Body of pancreas (tissue), 4 donors: ENCODE measurements around the gene BRSK1. TPM values are rescaled to one million over a fixed set of nuclear protein-coding genes. Genes with fewer than 3 reads are reported as not detected.

Experiments
- ATAC-seq: fragments of 150-250 bp; one replicate; pipeline ENCODE4 v1.9.1; 2016
- DNase-seq, 4 donors: peaks; one replicate each; pipeline ENCODE4 v3.0.0-alpha.2; 2019
- H3K27ac ChIP-seq, 4 donors: fragments of 200-600 bp; sonication (generic); 1 replicate in 3 of 4; 2 replicates in 1 of 4; pipeline versions ENCODE4 v1.5.1 to v1.6.1; 2016 to 2019; ENCODE audit warnings: mild to moderate bottlenecking in 1 of 4, mixed read lengths in 1 of 4, moderate library complexity in 1 of 4
- H3K27me3 ChIP-seq, 2 donors: fragments of 200-600 bp; sonication (generic); one replicate each; pipeline ENCODE4 v1.6.0; 2016; ENCODE audit warnings: mild to moderate bottlenecking in 1 of 2
- H3K36me3 ChIP-seq, 2 donors: fragments of 200-600 bp; sonication (generic); replicated peaks in 1 of 2; 2 replicates each; pipeline ENCODE4 v1.5.1; 2016; ENCODE audit warnings: low read depth in 2 of 2; ENCODE audit not compliant: insufficient read depth in 1 of 2
- H3K4me1 ChIP-seq: fragments of 200-600 bp; sonication (generic); one replicate; pipeline ENCODE4 v1.6.0; 2016
- H3K4me3 ChIP-seq, 2 donors: fragments of 200-600 bp; sonication (generic); 1 replicate in 1 of 2; 2 replicates in 1 of 2; pipeline ENCODE4 v1.5.1; 2016 to 2019
- H3K9me3 ChIP-seq, 3 donors: fragments of 200-600 bp; sonication (generic); 1 replicate in 2 of 3; 2 replicates in 1 of 3; pipeline ENCODE4 v1.5.1; 2016
- CTCF ChIP-seq, 7 experiments: fragments of 450-650 bp in 4 of 7; fragments of 200-600 bp in 3 of 7; sonication (generic) in 3 of 7; IDR thresholded peaks; one replicate each; pipeline ENCODE4 v1.5.1; 2016 to 2019; ENCODE audit warnings: antibody characterized with exemption in 7 of 7
- POLR2A ChIP-seq, 3 donors: fragments of 450-650 bp; IDR thresholded peaks; one replicate each; pipeline ENCODE4 v1.6.1; 2016; ENCODE audit warnings: antibody characterized with exemption in 3 of 3, mild to moderate bottlenecking in 2 of 3
- WGBS, 2 donors: methylation state at CpG; one replicate each; pipeline ENCODE4 v1.1.5; 2017; 5-methylcytosine and 5-hydroxymethylcytosine counted together
- intact Hi-C: fragments of 100-400 bp; cut with DNase I; formaldehyde crosslinking; loops from one replicate; pipeline ENCODE4 v1.15.1; 2023
- microRNA-seq, 2 donors: library from miRNA; unstranded; fragments of <30 nt; microRNA quantifications; one replicate each; pipeline ENCODE4, GENCODE V29; 2016; ENCODE audit warnings: borderline number of aligned reads in 2 of 2, borderline replicate concordance in 2 of 2
- small RNA-seq: library from RNA; depleted of rRNA; stranded (forward); fragments of <200 nt; gene quantifications from one replicate; pipeline ENCODE3, GENCODE V24; 2016
- total RNA-seq, 2 donors: library from RNA; depleted of rRNA; stranded (reverse); fragments of >200 nt; gene quantifications; one replicate each; pipeline ENCODE4 v1.1.0, GENCODE V29; 2016

Gene BRSK1
- total RNA-seq, 2 donors from 2014 or later = 0.66 to 1.0 TPM

GRCh38 chr19:55358493-55358892, 74.7 kb downstream of the BRSK1 start:
- 83 to 92% methylated on average over 15 to 18 of the region's 19 CpGs for WGBS, 2 donors
- H3K4me3 ChIP-seq = no peak overlapping the region
- TF ChIP-seq CTCF (IDR thresholded peaks at IDR 0.05) (no peak), POLR2A (IDR thresholded peaks at IDR 0.05) (no peak)
- intact Hi-C loops = no loop called here
- peaks cover 12% of the 10 kb centered on the region for H3K4me1 ChIP-seq
- no peak for ATAC-seq
- no peaks in the 10 kb centered on the region for H3K36me3 ChIP-seq
- no peaks in the 10 kb centered on the region for H3K9me3 ChIP-seq
- no peak overlapping the region for H3K27ac ChIP-seq
- no peak for DNase-seq
- peaks cover 0 to 2% of the 10 kb centered on the region in 2 donors for H3K27me3 ChIP-seq

GRCh38 chr19:55358943-55359908, 75.4 kb downstream of the BRSK1 start:
- intact Hi-C loops = no loop called here
- H3K27me3 ChIP-seq = no peaks in the 10 kb centered on the region

GRCh38 chr19:55360902-55361301, 77.1 kb downstream of the BRSK1 start:
- Histone ChIP-seq H3K36me3 (no peaks in the 10 kb centered on the region), H3K4me1 (no peaks in the 10 kb centered on the region), H3K9me3 (no peaks in the 10 kb centered on the region), H3K4me3 (no peak overlapping the region), H3K27me3 (no peaks in the 10 kb centered on the region), H3K27ac (no peak overlapping the region)
- ATAC-seq (no peak), DNase-seq (no peak)
- no peak for TF ChIP-seq CTCF (IDR thresholded peaks at IDR 0.05)
- no peak for TF ChIP-seq POLR2A (IDR thresholded peaks at IDR 0.05)
- WGBS, 2 donors = 83 to 88% methylated on average over 11 to 16 of the region's 16 CpGs
- intact Hi-C loops = no loop called here

More at GRCh38 chr19:55358943-55359908, 75.4 kb downstream of the BRSK1 start:
- Histone ChIP-seq H3K4me1 (peaks cover 5% of the 10 kb centered on the region), H3K4me3 (no peak overlapping the region), H3K36me3 (no peaks in the 10 kb centered on the region), H3K9me3 (no peaks in the 10 kb centered on the region), H3K27ac (no peak overlapping the region)
- ATAC-seq (no peak), DNase-seq (peak in 2 of 4 donors; percentile 15 to 54)
- WGBS, 2 donors = 68 to 74% methylated on average over 28 to 29 of the region's 32 CpGs
- TF ChIP-seq POLR2A (IDR thresholded peaks at IDR 0.05) (no peak), CTCF (IDR thresholded peaks at IDR 0.05) (no peak)

Small RNA genes lying within 50 kb of the gene (microRNA-seq; reads per million reads assigned to microRNA genes)
- 0 to 1.9 reads per million in 2 donors for gene MIR6802
- 5.6 to 11.2 reads per million in 2 donors for gene MIR6803

Small RNA genes lying within 50 kb of the gene (small RNA-seq; reads per million reads assigned to genes)
- gene MIR6802 (not detected), gene MIR6803 (not detected)

Other genes starting within 250 kb of the BRSK1 start
- under 1 TPM in 1 of 2 donors, not detected in 1; 0.78 TPM for gene GP6, start 245.7 kb upstream of the BRSK1 start, total RNA-seq
- gene RDH13, start 220.8 kb upstream of the BRSK1 start, total RNA-seq = 10 to 100 TPM; 18.4 to 20.4 TPM
- gene EPS8L1, start 208.1 kb upstream of the BRSK1 start, total RNA-seq = 10 to 100 TPM; 22.1 to 23.3 TPM
- 100 to 1,000 TPM in 1 of 2 donors, 10 to 100 TPM in 1; 81.2 to 135 TPM for gene PPP1R12C, start 166.4 kb upstream of the BRSK1 start, total RNA-seq
- gene TNNT1, start 134.8 kb upstream of the BRSK1 start, total RNA-seq = not detected
- gene TNNI3, start 126.3 kb upstream of the BRSK1 start, total RNA-seq = not detected
- gene DNAAF3, start 117.4 kb upstream of the BRSK1 start, total RNA-seq = 1 to 10 TPM; 1.6 TPM
- gene SYT5, start 103.7 kb upstream of the BRSK1 start, total RNA-seq = under 1 TPM in 1 of 2 donors, not detected in 1; 0.26 TPM
- gene PTPRH, start 74.5 kb upstream of the BRSK1 start, total RNA-seq = 10 to 100 TPM; 14.8 to 15.8 TPM
- gene TMEM86B, start 55.2 kb upstream of the BRSK1 start, total RNA-seq = 1 to 10 TPM; 1.6 to 3.0 TPM
- gene PPP6R1, start 25.0 kb upstream of the BRSK1 start, total RNA-seq = 10 to 100 TPM; 19.2 to 20.8 TPM
- gene HSPBP1, start 3.9 kb upstream of the BRSK1 start, total RNA-seq = 10 to 100 TPM; 12.5 to 51.1 TPM
- gene TMEM150B, start 41.3 kb downstream of the BRSK1 start, total RNA-seq = 1 to 10 TPM in 1 of 2 donors, not detected in 1; 1.0 TPM
- gene KMT5C, start 55.9 kb downstream of the BRSK1 start, total RNA-seq = 10 to 100 TPM; 14.8 to 17.6 TPM
- 1 to 10 TPM in 1 of 2 donors, not detected in 1; 1.6 TPM for gene COX6B2, start 70.7 kb downstream of the BRSK1 start, total RNA-seq
- not detected for gene GARIN5B, start 79.3 kb downstream of the BRSK1 start, total RNA-seq
- gene IL11, start 86.5 kb downstream of the BRSK1 start, total RNA-seq = not detected
- gene TMEM190, start 92.8 kb downstream of the BRSK1 start, total RNA-seq = not detected
- 10 to 100 TPM; 12.5 to 53.4 TPM for gene TMEM238, start 100.3 kb downstream of the BRSK1 start, total RNA-seq
- 100 to 1,000 TPM; 113 to 268 TPM for gene RPL28, start 101.9 kb downstream of the BRSK1 start, total RNA-seq
- 1 to 10 TPM; 6.5 to 7.9 TPM for gene UBE2S, start 123.8 kb downstream of the BRSK1 start, total RNA-seq
- gene SHISA7, start 159.3 kb downstream of the BRSK1 start, total RNA-seq = not detected
- 10 to 100 TPM; 38.4 to 75.8 TPM for gene ISOC2, start 177.6 kb downstream of the BRSK1 start, total RNA-seq
- not detected for gene C19orf85, start 180.8 kb downstream of the BRSK1 start, total RNA-seq
- gene ZNF628, start 192.6 kb downstream of the BRSK1 start, total RNA-seq = 1 to 10 TPM; 3.4 to 8.2 TPM
- 1 to 10 TPM; 4.2 to 8.2 TPM for gene NAT14, start 201.2 kb downstream of the BRSK1 start, total RNA-seq
- 1 to 10 TPM; 2.6 to 3.3 TPM for gene SSC5D, start 204.4 kb downstream of the BRSK1 start, total RNA-seq